Measurements from ENCODE around the gene VANGL2.

VANGL2 gene

DNA sequence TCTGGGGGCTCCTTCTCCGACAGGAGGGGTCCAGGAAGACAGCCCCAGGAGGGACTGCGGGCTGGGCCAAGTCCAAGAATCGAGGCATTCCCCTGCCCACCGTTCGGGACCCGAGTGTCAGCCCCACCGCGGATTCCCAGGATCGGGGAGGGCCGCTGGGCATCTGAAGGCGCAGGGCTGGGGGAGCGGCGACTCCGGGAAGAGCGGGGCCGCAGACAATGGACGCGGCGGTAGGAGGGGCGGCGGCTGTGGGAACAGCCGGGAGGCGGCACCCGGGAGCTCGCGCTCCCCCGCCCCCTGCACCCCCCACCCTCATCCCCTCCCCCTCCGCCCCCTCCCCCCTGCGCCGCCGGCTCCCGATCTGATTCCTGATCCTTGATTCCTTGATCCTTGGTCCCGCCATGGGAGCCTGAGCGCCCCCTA is at the start of gene VANGL2:
Gene VANGL2 (plus strand): TSS at position 342 of the 423 bp plus-strand sequence. CDS start 15,274 bp downstream, outside the sequence.
- Mint-ChIP-seq H3K4me1 (ENCODE audit: low read depth) (peaks cover 9% of the 10 kb centered on the region), H3K4me3 (peak within 1 kb of the TSS; percentile 58), H3K27ac (no peak within 1 kb of the TSS), H3K36me3 (ENCODE audit: low read depth) (no peaks in the 10 kb centered on the region), H3K9me3 (no peaks in the 10 kb centered on the region), H3K27me3 (peaks cover 16% of the 10 kb centered on the region)

DNA sequence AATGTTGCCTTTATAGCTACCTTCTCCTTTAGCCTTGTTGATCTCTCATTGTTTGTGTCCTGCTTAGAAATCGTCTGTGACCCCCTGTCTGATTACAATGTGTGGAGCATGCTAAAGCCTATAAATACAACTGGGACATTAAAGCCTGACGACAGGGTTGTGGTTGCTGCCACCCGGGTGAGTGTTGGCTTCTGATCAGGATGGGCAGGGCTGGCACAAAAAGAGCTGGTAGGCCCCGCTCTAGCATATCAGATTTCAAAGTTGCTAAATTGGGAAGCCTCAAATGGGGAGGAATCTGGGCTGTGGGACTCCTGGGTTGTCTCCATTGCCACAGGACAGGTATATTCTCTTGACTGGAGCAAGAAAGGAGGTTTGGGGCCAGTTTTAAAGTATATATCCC is 48.7 kb upstream of the VANGL2 start:
- no peak overlapping the region for H3K4me3 Mint-ChIP-seq
- H3K9me3 Mint-ChIP-seq: no peaks in the 10 kb centered on the region
- no peak overlapping the region for H3K27ac Mint-ChIP-seq
- no peaks in the 10 kb centered on the region for H3K27me3 Mint-ChIP-seq
- peaks cover 10% of the 10 kb centered on the region for H3K4me1 Mint-ChIP-seq (ENCODE audit: low read depth)
- H3K36me3 Mint-ChIP-seq (ENCODE audit: low read depth): peaks cover 71% of the 10 kb centered on the region

DNA sequence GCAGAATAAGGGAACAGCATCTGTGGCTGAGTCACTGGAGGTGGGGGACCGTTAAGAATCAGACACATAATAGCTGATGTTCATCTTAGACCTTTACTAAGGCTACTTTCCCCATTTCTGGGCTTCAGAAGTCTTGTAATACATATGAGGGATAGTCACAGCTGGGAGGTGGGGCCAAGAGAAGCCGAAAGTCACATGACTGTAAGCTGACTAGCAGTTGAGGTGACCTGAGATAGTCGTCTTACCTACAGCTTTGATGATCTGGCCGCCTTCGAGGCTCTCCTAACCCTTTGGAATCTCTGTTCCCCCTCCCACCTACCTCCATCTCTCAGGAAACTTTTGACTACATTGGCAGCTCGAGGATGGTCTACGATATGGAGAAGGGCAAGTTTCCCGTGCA is 47.8 kb upstream of the VANGL2 start:
- H3K4me3 Mint-ChIP-seq: no peak overlapping the region
- H3K27ac Mint-ChIP-seq: no peak overlapping the region
- peaks cover 73% of the 10 kb centered on the region for H3K36me3 Mint-ChIP-seq (ENCODE audit: low read depth)
- H3K4me1 Mint-ChIP-seq (ENCODE audit: low read depth): peaks cover under 1% of the 10 kb centered on the region
- H3K27me3 Mint-ChIP-seq: no peaks in the 10 kb centered on the region
- H3K9me3 Mint-ChIP-seq: no peaks in the 10 kb centered on the region

DNA sequence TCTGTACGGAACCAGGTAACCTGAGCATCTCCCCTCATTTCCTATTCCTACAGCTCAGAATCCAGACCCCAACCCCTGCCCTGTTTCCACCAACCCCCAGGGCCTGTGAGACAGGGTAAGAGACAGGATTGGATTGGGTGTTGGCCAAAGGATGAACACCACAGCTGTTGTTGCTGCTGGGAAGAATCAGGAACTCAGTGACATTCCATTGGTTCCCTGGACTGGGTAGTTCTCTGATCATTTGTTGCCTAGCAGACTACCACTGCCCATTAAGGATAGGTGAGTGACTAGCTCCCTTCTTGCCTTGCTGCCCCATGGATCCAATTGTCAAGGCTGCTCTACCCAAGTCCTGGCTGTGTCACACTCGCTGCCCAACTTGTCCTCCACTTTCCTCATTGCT is 47.1 kb upstream of the VANGL2 start:
- no peak overlapping the region for H3K27ac Mint-ChIP-seq
- H3K4me1 Mint-ChIP-seq (ENCODE audit: low read depth): no peaks in the 10 kb centered on the region
- no peak overlapping the region for H3K4me3 Mint-ChIP-seq
- H3K9me3 Mint-ChIP-seq: no peaks in the 10 kb centered on the region
- H3K27me3 Mint-ChIP-seq: no peaks in the 10 kb centered on the region
- H3K36me3 Mint-ChIP-seq (ENCODE audit: low read depth): peaks cover 71% of the 10 kb centered on the region

DNA sequence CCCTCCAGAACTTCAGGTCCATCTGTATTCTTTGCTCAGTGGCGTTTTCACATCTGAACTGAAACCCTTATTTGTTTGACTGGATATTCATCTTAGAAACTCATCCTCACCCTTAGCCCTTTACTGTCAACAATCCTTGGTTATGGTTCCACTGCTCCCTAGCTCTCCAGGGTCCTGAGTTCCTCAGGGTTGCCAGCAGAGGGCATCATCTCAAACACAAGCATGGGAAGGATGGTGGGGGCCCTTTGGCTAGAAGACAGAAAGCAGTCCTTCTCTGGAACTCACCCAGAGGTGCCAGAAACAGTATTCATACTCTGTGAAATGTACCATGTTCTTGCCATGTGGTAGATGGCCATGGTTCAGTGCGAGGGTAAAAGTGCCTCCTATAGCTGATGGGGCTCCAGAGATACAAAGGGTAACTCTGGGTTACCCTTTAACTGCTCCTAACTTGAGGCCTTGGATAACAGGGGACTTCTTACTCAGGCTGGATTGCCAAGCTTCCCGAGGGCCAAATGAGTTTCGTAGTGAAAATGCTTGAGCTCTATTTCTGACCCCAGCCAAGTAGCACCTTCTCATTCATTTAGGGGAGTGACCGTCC is 45.9 kb upstream of the VANGL2 start:
- no peak overlapping the region for H3K27ac Mint-ChIP-seq
- no peaks in the 10 kb centered on the region for H3K9me3 Mint-ChIP-seq
- H3K4me3 Mint-ChIP-seq: no peak overlapping the region
- no peaks in the 10 kb centered on the region for H3K27me3 Mint-ChIP-seq
- no peaks in the 10 kb centered on the region for H3K4me1 Mint-ChIP-seq (ENCODE audit: low read depth)
- H3K36me3 Mint-ChIP-seq (ENCODE audit: low read depth): peaks cover 70% of the 10 kb centered on the region

DNA sequence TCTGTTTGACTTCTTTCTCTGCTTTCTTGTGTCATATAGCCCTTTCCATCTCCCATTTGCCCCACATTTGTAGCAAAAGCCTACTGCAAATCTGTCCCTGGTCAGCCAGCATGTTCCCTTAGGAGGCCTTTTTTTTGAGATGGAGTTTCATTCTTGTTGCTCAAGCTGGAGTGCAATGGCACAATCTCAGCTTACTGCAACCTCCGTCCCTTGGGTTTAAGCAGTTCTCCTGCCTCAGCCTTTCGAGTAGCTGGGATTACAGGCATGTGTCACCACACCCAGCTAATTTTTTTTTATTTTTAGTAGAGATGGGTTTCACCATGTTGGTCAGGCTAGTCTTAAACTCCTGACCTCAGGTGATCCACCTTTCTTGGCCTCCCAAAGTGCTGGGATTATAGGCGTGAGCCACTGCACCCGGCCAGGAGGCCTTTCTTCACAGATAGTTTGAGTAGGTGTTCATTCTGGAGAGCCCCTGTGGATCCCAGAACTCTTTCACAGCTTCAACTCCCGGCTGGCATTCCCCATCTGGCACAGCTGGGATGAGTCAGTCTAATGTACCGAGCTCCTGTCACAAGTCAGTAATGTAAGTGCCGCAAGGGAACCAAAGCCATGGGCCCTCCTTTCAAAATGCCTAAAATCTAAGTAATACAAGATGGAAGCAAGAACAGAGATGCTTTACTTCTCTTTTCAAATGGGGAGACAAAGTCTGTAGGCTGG is 42.9 kb upstream of the VANGL2 start:
- peaks cover 56% of the 10 kb centered on the region for H3K36me3 Mint-ChIP-seq (ENCODE audit: low read depth)
- peaks cover 5% of the 10 kb centered on the region for H3K4me1 Mint-ChIP-seq (ENCODE audit: low read depth)
- H3K4me3 Mint-ChIP-seq: no peak overlapping the region
- no peaks in the 10 kb centered on the region for H3K9me3 Mint-ChIP-seq
- H3K27me3 Mint-ChIP-seq: no peaks in the 10 kb centered on the region
- H3K27ac Mint-ChIP-seq: no peak overlapping the region

DNA sequence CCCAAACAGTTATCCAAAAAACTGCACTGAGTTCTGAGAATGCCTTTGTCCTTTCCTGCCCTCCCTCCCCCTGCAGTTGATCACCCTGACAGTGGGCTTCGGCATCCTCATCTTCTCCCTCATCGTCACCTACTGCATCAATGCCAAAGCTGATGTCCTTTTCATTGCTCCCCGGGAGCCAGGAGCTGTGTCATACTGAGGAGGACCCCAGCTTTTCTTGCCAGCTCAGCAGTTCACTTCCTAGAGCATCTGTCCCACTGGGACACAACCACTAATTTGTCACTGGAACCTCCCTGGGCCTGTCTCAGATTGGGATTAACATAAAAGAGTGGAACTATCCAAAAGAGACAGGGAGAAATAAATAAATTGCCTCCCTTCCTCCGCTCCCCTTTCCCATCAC is 42.3 kb upstream of the VANGL2 start:
- H3K27ac Mint-ChIP-seq: no peak overlapping the region
- no peaks in the 10 kb centered on the region for H3K27me3 Mint-ChIP-seq
- no peaks in the 10 kb centered on the region for H3K9me3 Mint-ChIP-seq
- peaks cover 51% of the 10 kb centered on the region for H3K36me3 Mint-ChIP-seq (ENCODE audit: low read depth)
- H3K4me3 Mint-ChIP-seq: no peak overlapping the region
- H3K4me1 Mint-ChIP-seq (ENCODE audit: low read depth): peaks cover 5% of the 10 kb centered on the region

DNA sequence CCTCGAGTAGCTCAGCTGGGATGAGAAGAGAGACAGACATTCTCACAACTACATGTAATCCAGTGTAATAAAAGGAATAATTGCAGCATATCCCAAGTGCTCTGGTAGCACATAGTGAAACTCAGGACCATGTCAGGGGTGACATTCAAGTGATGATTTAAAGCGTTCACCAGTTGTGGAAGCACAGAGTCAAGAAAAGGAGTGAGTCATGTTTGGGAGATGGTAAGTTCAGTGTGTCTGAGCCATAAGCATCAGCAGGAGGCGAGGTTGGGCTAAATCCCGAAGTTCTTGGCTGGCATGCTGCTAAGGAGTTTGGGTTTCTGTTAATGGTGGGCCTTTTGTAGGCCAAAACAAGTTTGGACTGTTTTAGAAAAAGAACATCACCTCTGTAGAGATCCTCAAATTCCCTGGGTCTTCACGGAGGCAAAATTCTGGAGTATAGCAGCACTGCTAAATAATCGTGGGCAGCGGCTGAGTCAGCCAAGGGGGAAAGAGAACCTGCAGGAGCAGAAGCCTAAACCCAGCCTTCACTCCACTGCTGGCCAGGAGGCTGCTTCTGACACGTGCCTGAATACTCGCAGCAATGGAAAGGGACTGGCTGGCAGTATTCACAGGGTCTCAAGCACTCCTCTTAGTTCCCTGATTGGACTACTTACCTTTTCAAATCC is 40.7 kb upstream of the VANGL2 start:
- no peaks in the 10 kb centered on the region for H3K9me3 Mint-ChIP-seq
- H3K4me3 Mint-ChIP-seq: no peak overlapping the region
- H3K36me3 Mint-ChIP-seq (ENCODE audit: low read depth): peaks cover 38% of the 10 kb centered on the region
- H3K4me1 Mint-ChIP-seq (ENCODE audit: low read depth): peaks cover 5% of the 10 kb centered on the region
- H3K27me3 Mint-ChIP-seq: no peaks in the 10 kb centered on the region
- no peak overlapping the region for H3K27ac Mint-ChIP-seq

DNA sequence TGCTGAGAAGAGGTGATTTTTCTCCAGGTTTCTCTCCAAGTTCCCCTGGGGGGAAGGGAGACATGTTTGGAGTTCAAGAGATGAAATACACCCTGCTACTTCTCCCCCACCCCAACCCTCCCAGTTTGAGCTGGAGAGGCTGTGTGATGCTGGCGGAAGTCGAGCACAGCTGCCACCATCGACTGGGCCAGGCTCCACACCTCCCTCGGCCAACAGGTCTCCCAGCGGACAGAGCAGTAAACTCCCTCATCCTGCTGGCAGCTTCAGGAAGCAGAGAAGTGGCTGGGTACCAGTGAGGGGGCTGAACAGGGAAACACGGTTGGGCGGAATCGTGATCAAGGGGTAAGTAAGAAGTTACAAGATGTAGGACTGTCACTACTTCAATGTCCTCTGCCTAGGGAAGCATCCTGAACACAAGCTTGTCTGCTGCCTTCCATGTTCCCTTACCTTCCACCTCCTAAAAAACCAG is 40.1 kb upstream of the VANGL2 start:
- H3K36me3 Mint-ChIP-seq (ENCODE audit: low read depth): peaks cover 34% of the 10 kb centered on the region
- no peak overlapping the region for H3K4me3 Mint-ChIP-seq
- peaks cover 5% of the 10 kb centered on the region for H3K4me1 Mint-ChIP-seq (ENCODE audit: low read depth)
- H3K27ac Mint-ChIP-seq: no peak overlapping the region
- no peaks in the 10 kb centered on the region for H3K27me3 Mint-ChIP-seq
- no peaks in the 10 kb centered on the region for H3K9me3 Mint-ChIP-seq

DNA sequence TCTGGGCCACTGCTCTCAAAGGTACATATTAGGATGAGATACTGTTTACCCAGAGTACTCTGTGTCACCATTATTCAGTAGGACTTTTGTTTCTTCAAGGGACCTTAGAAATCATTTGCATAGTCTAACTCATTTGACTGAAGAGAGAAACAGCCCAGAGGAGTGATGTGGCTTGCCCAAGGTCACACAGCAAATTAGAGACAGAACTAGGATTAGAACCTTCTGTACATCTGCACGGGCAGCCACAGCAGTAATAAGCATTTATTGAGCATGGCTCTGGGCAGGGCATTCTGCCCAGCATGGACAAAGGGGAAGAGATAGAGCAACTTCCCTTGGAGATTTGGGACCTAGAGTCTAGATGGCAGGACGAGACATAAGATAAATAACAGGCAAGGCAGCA is 39.2 kb upstream of the VANGL2 start:
- peaks cover 26% of the 10 kb centered on the region for H3K36me3 Mint-ChIP-seq (ENCODE audit: low read depth)
- H3K27ac Mint-ChIP-seq: peak overlapping the region; percentile 61
- no peak overlapping the region for H3K4me3 Mint-ChIP-seq
- no peaks in the 10 kb centered on the region for H3K27me3 Mint-ChIP-seq
- H3K9me3 Mint-ChIP-seq: no peaks in the 10 kb centered on the region
- peaks cover 5% of the 10 kb centered on the region for H3K4me1 Mint-ChIP-seq (ENCODE audit: low read depth)

DNA sequence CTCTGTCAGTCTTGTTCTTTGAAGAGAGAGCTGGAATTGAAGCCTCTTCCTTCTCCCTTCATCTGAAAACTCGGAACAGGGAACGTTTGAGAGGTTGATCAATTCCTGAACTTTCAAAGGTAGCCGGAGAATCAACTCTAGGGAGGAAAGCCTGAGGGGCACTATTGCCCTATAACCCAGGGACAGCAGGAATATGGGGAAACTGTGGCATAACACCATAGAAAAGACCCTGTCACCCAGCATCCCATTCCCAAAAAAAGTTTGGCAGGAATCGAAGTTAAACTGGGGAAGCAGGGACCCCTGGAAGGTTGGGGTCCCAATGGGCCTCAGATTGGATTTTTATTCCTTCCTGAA is 38.6 kb upstream of the VANGL2 start:
- Mint-ChIP-seq H3K36me3 (ENCODE audit: low read depth) (peaks cover 20% of the 10 kb centered on the region), H3K4me1 (ENCODE audit: low read depth) (peaks cover 5% of the 10 kb centered on the region), H3K27ac (no peak overlapping the region), H3K9me3 (no peaks in the 10 kb centered on the region), H3K27me3 (no peaks in the 10 kb centered on the region), H3K4me3 (no peak overlapping the region)

DNA sequence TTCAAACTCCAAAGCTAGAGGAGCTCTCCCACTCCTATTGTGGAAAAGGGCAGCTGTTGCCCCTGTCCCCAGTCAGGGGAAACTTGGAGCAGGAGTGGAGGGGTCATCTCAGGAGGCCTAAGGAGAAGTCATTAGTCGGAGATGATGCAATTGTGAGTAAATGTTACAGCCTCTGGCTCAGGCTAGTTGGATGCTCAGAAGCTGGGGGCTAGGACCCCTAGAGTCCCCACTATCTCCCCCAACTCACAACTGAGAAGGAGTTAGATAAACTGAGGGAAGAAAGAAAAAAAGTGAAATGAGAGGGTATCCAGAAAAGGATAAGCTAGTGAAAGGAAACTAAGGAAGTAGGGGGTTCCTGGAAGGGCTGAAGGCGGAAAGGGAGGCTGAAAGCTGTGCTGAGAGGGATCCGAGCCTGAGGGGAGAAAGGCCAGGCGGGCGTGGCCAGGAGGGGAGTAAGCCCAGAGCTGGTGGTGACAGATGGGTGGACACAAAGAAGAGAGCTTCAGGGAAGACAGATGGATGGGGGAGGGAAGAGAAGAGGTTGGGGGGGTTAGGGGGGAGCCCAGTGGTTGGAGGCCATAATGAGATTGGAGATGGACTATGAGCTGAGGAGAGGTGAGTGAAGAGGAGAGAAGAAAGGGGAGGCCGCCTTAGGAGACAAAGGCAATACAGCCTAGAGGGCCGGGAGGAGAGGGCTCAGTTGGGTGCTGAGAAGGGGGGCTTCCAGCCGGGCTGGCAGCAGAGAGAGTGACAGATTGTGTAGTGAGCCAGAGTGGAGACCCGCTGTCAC is 38.0 kb upstream of the VANGL2 start:
- Mint-ChIP-seq H3K36me3 (ENCODE audit: low read depth) (peaks cover 15% of the 10 kb centered on the region), H3K4me1 (ENCODE audit: low read depth) (peaks cover 5% of the 10 kb centered on the region), H3K9me3 (no peaks in the 10 kb centered on the region), H3K27me3 (no peaks in the 10 kb centered on the region), H3K4me3 (no peak overlapping the region), H3K27ac (peak overlapping the region; percentile 89)

DNA sequence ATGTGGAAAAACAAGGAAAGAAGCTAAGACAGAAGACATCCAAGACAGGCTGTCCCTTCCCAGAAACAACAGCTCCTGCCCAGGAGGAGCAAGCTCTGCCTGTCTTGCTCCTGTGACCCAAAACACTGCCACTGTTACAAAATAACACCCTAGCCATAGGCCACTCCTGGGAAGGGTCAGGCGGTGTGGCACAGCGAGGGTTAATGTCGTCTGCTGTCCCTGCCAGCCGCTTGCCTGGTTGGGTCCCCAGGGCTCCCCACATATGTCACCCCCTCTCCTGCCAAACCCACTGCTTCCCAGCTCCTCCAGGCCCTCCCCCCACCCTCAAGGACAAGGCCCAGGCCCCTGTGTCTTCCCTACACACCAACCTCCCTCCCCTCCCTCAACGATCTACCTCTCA is 37.4 kb upstream of the VANGL2 start:
- H3K4me3 Mint-ChIP-seq: no peak overlapping the region
- H3K36me3 Mint-ChIP-seq (ENCODE audit: low read depth): peaks cover 15% of the 10 kb centered on the region
- H3K27me3 Mint-ChIP-seq: no peaks in the 10 kb centered on the region
- H3K4me1 Mint-ChIP-seq (ENCODE audit: low read depth): peaks cover 5% of the 10 kb centered on the region
- peak overlapping the region; percentile 89 for H3K27ac Mint-ChIP-seq
- no peaks in the 10 kb centered on the region for H3K9me3 Mint-ChIP-seq

DNA sequence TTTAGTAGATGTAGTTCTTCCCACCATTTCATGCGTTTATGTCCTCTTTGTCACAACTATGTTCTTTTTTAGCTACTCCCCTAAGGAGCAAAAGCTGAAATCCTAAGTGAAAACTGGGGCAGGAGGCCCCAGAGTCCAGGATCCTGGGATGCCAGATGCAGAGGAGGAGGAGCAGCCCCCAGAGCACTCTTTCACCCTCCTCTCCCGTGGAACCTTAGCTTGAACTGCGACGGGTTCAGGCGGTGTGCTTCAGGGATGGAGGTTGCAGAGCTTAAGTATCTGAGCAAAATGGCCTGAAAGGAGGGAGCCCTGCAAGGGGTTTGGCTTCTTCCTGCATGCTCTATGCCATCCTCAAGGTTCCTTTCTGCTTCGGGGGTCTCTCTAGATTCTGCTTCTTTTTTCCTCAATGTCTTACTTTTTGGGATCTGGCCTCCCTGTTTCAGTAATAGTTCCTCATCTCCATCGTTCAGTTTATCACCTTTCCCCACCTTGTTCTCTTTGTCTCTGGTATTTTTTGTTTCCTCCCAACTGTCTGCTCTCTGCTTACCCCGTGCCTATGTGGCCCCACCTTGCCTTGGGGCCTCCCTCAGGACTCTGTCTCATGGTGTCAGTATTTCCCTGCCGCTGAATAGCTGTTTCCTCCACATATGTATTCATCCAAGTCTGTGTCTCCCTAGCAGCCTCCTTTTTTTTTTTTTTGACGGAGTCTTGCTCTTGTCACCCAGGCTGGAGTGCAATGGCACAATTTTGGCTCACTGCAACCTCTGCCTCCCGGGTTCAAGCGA is 36.2 kb upstream of the VANGL2 start:
- Mint-ChIP-seq H3K4me1 (ENCODE audit: low read depth) (peaks cover 5% of the 10 kb centered on the region), H3K36me3 (ENCODE audit: low read depth) (peaks cover 15% of the 10 kb centered on the region), H3K27me3 (no peaks in the 10 kb centered on the region), H3K4me3 (no peak overlapping the region), H3K27ac (peak overlapping the region; percentile 28), H3K9me3 (no peaks in the 10 kb centered on the region)
